Left lobe of liver (tissue), 2 donors: ENCODE data around the gene SULT4A1. TPM values are rescaled to one million over a fixed set of nuclear protein-coding genes. Genes with fewer than 3 reads are reported as not detected.
"Not testable (repeated sequence)": the region's sequence is repeated elsewhere in the genome, so short reads cannot be mapped to it uniquely, and the experiment has no call there.

Experiments used
- ATAC-seq: fragments of 200-7000 bp; cut with Tn5 transposase; one replicate; pipeline ENCODE4 v1.9.1; 2020; ENCODE audit warnings: mild to moderate bottlenecking, moderate library complexity
- DNase-seq: peaks from one replicate; pipeline ENCODE4 v3.0.0-alpha.2; 2020; ENCODE audit warnings: low spot score
- total RNA-seq: library from RNA; stranded (reverse); gene quantifications from one replicate; pipeline ENCODE4 v1.2.1, GENCODE V29; 2021
- donor health status: DM: no; HTN: no; CAD: no; lungs with moderate emphysema.
- donor health status: DM: no; HTN: yes; CAD: no.

The SULT4A1 gene
- total RNA-seq, 1 donor from 2014 or later, result not detected

DNA sequence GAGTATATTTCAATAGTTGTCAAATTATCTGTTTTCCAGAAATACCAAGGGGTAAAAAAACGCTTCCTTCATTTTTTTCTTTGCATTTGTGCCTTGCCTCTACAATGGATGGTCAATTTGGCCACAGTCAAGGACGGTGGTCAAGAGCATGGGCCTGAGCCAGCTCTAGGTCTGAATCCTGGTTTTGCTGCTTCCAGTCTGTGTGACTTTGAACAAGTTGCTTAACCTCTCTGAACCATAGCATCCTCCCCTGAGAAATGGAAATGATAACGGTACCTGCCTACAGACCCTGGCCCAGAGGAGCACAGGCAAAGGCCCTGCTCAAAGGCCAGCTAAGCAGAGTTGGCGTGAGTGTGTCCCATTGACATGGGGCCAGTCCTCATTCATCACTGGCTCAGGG is 26.4 kb upstream of the SULT4A1 start:
- ATAC-seq (no peak), DNase-seq (no peak)

DNA sequence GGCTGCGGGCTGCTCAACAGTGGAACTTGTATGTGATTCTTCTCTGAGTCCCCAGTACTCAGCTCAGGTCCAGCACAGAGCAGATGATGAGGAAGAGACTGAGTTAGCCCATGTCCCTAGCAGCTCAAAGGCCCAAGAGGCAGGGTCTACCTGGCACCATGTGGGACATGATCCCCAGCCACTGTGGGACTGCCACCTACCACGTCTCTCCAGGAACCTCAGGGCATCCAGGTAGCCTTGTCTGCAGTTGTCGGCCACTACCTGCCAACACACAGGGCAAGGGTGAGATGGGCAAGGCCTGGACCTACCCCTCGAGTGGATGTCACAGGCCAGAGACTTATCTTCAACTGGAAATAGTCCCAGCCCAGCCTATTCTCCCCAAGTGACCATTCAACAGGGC is 25.1 kb upstream of the SULT4A1 start:
- ATAC-seq (no peak), DNase-seq (no peak)

DNA sequence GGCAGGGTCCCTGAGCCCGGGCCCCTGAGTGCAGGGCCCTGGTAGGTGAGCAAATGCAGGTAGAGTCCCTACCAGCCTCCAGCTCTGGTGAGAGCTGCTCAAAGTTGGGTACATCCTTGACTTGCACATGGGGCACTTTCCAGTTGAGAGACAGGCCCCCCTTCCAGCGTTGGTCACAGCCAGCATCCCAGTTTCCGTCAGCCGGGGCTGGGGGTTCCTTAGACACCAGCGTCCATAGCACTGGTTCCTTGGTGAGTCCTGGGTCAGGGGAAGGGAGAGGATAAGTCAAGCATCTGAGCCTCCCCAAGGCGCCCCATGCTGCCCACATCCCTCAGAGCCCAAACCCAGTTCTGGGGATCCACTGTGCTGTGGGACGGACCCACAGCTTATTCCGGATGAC is 23.9 kb upstream of the SULT4A1 start:
- DNase-seq (no peak), ATAC-seq (no peak)

DNA sequence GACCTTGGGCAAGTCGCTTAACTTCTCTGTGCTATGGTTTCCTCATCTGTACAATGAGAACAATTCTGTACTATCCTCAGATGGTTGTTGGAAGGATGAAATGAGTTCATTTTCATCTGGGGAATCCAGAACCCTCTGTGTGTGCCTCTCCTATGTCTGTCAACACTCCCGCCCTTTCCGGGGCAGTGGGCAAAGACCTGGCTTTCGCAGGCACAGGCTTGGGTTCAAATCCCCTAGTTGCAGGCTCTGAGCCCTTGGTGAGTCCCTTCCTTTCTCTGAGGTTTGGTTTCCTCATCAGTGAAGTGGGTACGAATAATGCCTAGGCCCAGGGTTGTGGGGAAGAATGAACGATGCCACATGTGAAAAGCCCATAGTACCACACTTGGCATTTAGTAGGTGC is 23.5 kb upstream of the SULT4A1 start:
- ATAC-seq, result no peak
- no peak for DNase-seq

DNA sequence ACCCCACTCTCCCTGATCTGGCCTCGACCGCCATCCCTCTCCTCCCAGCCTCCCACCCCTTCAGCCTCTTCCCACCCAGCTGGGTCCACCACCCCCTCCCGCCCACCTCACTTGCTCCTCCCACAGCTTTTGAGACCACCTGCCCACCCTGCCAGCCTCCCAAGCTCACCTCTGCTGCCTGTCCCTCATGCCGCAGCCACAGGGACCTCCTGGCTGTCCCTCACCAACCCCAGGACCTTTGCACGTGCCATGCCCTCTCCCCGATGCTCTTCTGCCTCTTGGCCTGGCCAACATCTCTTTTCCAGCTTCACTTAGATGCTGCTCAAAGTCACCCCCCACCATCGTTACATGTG is 23.0 kb upstream of the SULT4A1 start:
- no peak for DNase-seq
- no peak for ATAC-seq

DNA sequence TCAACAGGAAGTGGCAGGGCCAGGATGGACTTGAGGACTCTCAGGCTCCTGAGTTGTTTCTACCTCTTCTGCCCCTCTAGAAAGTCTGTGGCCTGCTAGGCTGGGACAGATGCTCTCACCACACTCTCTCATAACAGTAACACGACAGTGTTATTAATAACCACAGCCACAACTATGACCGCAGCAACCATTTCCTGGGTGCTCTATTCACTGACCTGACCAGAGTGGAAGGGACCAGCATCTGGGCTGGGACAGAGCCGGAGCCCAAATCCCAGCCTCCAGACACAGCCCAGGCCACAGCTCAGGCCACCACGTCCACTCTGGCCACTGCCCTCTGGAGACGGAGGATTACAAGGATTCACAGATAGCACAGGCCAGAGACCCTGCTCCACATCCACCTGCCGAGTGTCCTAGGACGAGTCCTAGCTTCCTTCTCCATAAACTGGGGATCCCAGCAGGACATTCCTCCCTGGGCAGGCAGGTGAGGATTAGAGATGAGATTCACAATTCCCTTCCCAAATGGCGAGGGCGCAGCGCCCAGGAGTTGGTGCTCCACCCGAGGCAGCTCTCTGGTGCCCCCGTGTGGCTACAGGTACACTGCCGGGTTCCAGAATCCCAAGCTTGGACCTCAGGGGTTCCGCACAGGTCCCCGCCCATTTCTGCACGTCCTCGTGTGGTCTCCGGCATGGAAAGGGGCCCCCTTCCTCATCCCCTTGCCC is 22.4 kb upstream of the SULT4A1 start:
- DNase-seq (peak; percentile 67), ATAC-seq (peak; percentile 78)

DNA sequence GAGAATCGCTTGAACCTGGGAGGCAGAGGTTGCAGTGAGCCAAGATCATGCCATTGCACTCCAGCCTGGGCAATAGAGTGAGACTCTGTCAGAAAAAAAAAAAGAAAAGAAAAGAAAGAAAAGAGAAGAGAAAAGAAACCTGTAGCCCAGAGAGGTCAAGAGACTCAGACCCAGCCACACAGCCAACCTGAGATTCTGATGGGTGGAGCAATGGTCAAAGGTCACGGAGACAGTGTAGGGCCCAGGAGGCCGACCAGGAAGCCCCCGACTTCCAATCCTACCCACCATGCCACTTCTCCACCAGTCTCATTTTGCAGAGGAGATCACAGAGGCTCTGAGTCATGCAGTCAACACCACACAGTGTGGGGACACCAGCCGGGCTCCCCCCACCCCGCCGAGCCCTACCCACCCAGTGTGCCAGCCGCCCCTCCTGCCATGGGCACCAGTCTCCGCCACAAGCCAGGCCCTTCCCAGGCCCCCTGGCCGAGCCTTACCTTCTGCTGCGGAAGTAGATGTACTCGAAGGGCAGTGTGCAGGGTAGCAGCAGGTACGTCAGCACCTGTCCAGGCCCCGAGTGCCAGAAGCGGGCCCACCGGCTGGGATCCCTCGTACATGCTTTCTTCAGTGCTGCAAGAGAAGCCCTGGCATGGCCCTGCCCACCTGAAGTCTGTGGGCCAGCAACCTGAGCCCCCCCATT is 21.6 kb upstream of the SULT4A1 start:
- DNase-seq (no peak), ATAC-seq (no peak)

DNA sequence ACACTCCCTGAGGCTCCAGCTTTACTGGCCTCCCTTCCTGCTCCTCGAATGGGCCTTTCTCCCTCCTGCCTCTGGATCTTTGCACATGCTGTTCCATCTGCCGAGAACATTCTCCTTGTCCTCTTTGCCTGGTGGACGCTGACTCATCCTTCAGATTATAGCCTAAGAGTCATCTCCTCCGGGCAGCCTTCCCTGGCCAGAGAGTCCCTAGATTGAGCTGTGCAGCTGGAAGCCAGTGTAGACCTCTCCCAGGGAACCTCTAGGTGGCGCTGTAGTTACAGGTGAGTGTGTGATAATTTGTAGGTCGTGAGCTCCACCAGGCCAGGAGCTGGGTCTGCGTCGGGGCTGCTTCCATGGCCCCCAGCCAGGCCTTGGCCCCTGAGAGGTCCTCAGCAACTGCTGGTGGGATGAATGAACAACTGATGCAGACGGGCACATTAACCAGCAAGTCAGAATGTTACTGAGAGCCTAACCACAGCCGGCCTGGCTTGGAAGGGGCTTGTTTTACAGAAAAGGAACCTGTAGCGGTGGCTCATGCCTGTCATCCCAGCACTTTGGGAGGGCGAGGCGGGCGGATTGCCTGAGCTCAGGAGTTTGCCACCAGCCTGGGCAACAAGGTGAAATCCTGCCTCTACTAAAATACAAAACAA is 20.8 kb upstream of the SULT4A1 start:
- DNase-seq (peak; percentile 67), ATAC-seq (peak; percentile 83)

DNA sequence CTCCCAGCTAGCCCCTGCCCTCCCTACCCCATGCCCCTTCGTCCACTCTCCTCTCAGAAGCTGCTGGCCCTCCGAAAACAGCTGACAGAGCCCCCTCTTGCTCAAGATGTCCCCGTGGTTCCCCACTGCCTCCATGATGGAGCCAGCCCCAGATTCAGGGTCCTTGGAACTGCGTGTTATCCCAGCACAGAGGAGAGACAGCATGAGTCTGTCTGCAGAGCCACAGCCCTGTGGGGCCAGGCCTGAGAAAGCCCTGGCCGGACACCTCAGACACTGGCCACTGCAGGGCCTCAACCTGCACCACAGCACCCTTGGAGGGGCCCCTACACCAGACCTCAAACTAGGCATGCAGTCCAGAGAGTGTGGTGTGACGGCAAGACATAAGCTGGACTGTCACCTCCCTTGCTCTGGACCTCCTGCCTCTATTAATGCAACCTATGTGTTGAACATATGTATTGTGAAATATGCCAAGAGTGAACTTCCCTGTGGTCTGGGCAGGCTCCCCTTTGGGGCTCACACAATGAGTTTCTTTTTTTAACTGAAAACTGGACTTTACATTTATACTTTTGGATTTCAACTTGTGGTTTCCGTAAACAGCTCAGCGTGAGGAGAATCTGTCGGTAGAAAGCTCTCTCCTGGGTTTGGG is 19.9 kb upstream of the SULT4A1 start:
- DNase-seq (no peak), ATAC-seq (no peak)

DNA sequence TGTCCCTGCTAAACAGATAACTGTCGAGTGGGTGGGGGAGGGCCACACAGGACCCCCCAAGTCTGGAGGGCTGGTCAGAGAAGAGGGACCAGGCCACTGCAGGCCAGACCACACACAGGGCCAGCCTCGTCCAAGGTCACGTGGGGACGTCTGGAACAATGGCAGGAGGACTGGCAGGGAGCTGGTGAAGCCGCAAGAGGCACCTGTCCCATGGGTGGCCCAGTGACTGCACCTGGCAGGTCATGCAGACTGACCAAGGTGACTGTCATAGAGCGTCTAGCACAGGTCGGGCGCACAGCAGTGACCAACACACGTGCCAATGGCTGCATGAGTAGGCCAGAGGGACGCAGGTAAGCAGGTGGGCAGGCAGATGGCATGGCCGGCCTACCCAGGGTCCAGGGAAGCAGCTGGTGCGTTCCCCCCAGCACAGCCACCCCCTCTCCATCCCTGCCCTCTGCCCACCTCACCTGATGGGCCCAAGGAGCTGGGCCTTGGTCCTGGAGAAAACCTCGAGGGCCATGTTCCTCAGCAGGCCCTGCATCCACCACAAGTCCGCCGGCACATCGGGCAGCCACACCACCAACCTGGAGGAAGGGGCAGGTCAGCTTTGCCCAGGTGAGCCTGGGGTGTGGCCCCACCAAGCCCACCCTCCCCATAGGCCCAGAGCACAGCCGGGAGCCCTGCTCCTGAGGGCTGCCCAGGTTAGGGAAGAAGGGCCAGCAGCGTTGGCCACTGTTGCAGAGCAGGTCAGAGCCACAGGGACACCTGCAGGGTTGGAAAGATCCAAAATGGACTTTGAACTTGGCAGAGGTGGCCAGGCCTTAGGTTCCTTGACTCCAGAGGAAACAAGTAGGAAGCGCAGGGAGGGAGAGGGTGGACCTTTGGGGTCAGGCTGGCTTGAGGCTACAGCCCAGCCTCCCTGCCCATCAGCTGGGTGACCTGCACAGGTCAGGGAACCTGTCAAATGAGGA is 19.1 kb upstream of the SULT4A1 start:
- DNase-seq (no peak), ATAC-seq (peak; percentile 58)

DNA sequence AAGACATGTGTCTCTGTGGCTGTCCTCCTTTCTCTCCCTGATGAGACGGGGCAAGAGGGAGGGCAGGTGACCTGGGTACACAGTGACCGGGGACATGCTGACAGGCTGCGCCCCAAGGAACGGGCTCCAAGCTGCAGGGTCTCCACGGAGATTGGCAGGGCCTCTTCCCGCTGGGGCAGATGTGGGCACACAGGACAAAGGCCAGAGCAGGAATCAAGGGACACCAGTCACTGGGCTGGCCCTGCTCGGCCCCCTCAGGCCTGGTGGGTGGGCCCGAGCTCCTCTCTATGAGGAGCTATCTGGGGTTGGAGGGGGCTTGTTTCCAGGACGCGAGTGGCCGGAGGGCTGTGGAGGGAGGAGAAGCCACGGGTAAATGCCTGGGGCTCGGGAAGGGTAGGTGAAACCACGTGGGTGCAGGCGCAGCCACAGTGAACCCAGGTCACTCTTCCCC is 18.3 kb upstream of the SULT4A1 start:
- no peak for ATAC-seq
- no peak for DNase-seq

DNA sequence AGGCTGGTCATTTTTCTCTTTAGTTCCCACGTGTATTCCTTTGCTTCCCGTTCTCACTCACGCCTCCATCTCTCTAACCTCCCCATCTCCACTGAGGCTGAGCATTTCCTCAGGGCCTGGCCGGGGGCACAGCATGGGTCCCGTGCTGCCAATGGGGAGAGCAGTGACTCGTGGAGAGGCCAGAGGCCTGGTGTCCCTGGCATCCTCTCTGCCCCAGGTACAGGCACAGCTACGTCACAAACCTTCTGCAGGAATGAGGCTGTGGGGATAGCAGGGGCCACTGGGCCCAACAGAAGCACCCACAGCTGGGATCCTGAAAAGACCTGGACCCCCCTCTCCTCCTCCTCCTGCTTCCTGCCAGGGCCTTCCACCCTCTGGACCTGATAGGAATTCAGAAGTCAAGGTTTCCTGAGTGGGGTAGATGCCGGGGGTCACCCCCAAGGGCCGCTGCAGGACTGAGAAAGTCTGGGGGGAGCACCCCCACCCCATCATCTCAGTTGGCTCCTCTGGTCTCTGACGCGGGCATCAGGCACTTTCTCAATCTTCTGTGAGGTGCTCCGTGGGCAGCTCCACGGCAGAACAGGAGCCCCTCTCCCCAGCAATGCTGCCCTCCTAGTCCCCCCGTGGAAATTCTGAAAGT is 17.7 kb upstream of the SULT4A1 start:
- DNase-seq (no peak), ATAC-seq (no peak)

DNA sequence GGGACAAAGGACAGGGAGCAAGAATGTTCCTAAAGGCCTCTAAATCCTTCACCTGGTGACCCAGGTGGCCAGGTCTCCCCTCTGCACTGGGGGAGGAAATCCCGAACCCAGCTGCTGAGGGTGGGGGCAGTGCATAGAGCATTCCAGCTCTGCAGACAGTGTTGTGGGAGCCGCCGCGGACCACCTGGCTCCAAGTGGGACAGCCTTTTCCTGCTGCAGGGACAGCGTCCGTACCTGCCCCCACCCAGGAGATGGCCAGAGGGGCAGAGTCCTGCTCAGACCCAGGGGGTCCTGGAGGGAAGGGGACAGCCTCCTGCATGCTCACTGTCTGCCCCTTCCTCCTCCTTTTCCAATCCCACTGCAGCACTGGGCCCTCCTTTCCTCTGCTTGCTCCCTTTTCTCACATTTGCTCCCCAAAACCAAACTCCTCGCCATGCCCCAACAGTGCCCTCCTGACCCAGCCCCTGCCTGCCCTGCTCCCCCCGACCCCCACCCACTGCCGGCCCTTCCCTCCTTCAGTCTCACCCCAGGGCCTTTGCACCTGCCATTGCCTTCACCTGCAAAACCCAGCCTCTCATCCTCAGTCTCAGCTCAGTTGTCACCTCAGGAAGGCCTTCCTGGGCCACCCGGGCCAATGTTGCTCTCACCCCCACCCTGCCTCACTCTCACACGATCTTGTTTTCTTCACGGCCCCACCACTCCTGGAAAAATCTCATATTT is 16.7 kb upstream of the SULT4A1 start:
- ATAC-seq (no peak), DNase-seq (no peak)

DNA sequence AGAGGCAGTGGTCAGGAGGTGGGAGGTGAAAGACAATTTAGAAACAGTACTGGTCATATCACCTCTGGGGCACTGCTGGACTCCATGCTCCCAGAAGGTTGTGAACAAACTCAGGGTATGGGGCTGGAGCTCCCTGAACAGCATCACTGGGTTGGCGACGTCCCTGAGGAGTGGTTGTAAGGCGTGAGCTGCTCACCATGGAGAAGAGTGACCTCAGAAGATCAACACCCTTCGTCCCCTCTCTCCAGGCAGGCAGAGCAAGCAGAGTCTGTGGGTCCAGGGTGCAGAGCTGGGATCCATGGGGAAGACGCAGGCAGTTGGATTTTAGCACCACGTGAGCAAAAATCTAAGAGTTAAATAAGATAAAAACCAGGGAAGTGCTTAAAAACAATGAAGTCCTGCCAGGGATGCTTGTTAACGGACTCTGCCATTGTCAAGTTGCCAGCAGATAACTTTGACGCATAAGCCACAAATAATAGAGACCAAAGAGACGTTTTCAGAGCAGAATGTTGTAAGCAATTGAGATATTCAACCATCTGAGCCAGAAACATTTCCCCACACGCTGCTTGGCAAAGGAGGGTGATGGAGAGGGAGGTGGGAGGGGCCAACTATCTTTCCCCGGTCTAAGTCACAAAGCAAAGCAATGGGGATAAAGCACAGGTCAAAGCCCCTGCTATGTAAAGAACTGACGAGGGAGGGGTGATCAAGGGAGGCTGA is 15.9 kb upstream of the SULT4A1 start:
- ATAC-seq (no peak), DNase-seq (no peak)

DNA sequence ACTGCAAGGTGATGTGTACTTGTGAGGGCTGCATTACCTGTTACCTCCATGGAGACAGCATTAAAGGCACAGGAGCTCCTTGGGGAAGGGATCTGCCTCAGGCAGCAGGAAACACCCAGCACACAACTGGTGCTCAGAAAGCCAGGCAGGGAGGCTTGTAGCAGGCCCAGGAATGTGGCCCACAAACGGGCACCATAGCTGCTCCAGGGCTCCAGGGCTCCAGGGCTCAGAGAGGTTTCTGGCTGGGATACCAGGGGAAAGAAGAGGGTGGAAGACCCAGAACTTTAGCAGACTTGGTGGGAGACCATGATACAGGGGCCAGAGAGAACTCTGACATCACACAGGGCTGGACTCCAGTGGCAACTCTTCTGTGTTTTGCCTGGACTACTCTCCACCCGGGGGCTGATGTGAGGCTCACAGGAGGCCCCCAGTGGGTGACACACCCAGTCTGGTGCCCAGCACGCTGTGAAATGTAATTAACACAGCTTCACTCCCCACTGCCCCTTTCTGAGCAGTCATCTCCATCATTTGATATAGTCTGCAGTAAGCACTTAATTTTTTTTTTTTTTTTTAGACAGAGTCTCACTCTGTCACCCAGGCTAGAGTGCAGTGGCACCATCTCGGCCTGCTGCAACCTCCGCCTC is 14.7 kb upstream of the SULT4A1 start:
- no peak for DNase-seq
- no peak for ATAC-seq

DNA sequence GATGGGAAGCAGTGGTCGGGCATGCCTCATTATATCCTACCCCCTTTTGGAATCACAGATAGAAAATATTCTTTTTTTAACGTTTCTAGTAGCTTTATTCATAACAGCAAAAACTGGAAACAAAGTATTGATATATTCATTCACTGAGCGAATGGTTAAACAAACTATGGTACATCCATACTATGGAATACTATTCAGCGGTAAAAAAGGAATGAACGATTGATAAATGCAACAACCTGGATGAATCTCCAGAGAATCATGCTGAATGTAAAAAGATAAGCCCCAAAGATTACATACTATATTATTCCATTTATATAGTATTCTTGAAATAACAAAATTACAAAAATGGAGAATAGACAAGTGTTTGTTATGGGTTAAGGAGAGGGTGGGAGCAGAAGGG is 7.5 kb upstream of the SULT4A1 start:
- DNase-seq, result no peak
- ATAC-seq, result no peak

DNA sequence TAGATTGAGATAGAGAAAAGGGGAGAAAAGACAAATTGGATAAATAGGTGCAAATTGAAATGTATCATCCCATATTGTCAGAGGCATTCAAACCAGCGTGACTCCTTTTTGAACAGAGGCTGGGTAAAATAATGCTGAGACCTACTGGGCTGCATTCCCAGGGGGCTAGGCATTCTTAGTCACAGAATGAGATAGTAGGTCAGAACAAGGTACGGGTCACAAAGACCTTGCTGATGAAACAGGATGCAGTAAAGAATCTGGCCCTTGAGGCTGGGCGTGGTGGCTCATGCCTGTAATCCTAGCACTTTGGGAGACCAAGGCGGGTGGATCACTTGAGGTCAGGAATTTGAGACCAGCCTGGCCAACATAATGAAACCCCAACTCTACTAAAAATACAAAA is 6.7 kb upstream of the SULT4A1 start:
- DNase-seq, result not testable (repeated sequence)

More for the DNA sequence above, 6.7 kb upstream of the SULT4A1 start:
- ATAC-seq, result not testable (repeated sequence)
